Activated CD8-positive, alpha-beta memory T cell treated with anti-CD3 and anti-CD28 coated beads for 1 hour (primary cell): Measurements from ENCODE around the gene DEPDC5.

Experiments used
- DNase-seq, 2 donors: peaks; one replicate each; pipeline ENCODE4 v3.0.0-alpha.2; 2020; ENCODE audit warnings: low read depth in 1 of 2; ENCODE audit errors: extremely low read depth in 1 of 2

Gene DEPDC5

DNA sequence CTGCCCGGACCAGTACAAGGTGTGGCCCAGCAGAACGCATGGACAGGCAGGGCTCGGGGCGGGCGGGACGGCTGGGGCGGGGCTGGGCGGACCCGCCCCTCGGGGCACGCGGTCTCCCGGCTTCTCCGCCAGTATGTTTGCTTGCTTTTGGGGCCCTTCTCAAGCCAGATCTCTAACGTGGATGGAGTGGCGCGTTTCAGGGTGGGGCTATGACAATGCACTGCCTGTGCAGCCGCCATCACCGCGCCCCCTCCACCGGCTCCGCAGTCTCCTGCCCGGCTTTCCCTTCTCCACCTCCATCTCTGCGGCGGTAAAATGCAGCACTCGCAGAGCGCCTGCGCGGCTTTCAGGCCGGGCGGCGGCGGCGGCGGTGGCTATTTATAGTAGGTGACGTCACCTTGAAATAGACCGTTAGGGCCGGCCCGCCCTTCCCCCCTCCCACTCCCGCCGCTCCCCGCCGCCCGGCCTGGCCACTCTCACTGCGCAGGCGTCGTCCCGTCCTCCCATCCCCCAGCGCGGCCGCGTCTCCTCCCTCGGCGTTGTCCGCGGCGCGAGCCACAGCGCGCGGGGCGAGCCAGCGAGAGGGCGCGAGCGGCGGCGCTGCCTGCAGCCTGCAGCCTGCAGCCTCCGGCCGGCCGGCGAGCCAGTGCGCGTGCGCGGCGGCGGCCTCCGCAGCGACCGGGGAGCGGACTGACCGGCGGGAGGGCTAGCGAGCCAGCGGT is 190.3 kb downstream of the DEPDC5 start, which contains the start of gene YWHAH:
Gene YWHAH, plus strand, starts transcription at position 558 of the 722 bp plus-strand sequence. CDS start 199 bp downstream, outside the sequence.
- DNase-seq: peak; percentile 61 to 78

DNA sequence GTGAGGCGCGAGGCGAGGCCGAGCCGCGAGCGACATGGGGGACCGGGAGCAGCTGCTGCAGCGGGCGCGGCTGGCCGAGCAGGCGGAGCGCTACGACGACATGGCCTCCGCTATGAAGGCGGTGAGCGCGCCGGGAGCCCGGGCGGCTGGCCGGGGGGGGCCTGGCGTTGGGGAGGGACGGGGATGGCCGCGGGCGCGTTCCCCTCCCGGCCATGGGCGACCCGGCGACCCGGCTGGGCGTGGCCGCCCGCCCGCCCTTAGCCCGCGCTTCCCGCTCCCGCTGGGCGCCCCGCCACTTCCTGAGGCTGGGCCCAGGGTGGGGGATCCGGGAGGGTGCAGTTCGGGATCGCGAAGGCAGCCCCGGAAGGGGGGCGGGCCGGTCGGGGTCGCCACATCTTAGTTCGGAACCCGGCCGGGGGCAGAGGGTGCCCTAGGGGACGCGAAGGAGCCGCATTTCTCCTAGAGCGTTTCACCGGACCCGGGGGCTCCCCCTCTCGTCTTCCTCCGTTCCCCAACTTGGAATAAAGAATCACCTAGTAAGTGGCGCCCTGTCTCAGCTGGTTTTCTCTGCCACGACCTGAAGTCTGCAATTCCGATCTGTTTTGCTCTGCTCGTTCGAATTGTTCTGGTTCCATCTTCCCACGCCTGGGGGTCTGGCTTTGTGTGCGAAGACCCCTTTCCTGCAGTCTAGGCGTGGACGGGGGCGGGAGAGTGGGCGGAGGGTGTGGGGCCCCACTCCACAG is 191.1 kb downstream of the DEPDC5 start:
- DNase-seq: peak in 1 of 2 donors; percentile 14

DNA sequence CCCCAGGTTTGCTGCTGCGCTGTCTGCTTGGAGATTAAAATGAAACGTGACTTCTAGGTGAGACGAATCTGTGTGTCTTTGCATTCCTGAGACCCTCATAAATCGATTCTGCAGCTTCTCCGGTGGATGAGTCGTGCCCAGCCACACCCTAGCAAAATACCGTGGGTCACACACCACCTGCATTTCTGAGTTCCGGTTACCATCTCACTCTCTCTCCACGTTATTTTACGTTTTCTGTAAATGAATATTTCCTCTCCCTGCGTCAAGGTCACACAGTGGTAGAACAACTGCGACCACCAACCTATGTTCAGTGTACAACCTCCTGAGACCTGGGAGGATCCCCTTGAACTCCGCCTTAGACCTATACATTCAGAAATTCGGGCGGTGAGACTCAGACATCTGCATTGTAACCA is 191.6 kb downstream of the DEPDC5 start:
- DNase-seq: no peak

DNA sequence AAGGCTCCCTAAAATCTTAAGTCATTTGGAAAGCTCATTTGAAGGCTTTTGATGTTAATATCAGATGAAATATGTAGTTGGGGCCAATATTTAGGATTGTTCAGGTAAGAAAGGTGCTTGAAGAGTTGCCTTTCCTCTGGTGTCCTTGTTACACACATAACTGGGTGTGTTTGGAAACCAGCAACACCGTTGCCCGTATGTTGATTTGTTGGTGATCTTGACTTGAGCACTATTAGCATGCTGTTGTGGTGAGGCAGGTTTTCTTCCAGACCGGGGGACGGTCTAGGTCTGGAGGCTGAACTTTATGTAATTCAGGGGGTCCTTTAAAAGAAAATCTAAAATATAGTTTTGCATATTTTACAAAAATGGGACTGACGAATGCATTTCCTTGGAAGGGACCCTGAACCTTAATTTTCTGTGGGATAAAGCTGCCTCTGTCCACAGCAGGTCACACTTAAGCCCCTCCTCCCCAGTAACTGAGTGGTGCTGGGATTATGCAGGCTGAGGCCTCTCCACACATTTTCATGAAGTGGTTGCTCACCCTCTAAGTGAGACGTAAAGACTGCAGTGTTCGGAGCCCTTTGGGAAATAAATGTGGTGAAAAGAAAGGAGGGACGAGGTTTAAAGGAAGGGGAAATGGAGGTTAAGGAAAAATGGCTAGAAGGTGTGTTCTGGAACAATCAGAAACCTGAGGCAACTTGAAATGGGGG is 192.3 kb downstream of the DEPDC5 start:
- no peak for DNase-seq

DNA sequence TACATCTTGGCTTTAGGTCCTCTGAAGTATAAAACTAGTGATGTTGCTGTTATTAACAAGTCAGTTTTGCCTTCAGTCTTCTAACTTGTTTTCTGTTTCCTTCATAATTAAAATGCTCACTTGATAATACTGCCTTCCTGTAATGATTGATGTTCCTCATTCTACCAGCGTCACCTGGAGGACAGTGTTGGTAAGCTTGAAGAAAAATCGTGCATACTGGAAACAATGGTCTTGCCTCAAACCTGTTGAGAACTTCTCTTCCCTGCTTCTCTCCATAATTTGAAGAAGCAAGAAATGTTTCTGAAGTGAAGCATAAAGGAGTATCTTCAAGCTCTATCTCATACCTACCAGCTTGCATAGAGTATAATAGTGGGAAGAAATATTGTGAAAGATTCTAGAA is 193.5 kb downstream of the DEPDC5 start:
- no peak for DNase-seq

DNA sequence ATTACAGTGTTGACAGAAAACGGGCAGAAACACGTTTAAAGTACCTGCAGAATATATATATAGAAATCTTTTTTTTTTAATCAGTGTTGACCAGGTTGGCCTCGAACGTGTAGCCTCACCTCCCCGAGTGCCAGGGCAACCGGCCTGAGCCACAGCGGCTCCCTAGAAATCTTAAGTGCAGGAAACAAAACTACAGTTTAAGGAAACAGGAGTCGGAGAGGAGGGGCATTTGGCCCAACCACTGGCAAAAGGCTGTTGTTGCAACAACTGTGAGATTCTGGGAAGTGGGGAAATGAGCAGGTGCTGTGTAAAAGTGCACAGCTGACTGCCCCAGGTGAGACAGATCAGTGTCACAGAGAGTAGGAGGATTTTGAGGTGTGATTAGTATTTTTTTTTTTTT is 194.2 kb downstream of the DEPDC5 start:
- no peak for DNase-seq

DNA sequence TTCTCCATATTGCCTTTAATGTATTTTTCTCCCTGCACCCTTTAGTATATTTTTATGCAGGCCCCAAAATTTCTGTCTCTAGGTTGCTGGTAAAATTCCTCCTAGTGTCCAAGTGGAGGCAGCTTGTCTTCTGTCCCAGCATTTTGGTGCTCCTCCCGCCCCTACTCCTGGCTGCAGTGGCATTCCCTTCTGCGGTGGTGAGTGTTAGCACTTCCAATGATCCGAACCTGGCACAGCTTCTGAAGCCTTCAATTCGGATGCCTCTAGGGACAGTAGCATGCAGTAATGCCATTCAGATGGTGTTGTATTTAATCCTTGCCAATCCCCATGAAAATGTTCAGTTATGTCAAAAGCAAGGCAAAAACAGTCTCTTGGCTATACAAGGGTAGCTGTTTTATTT is 196.4 kb downstream of the DEPDC5 start:
- DNase-seq: no peak

DNA sequence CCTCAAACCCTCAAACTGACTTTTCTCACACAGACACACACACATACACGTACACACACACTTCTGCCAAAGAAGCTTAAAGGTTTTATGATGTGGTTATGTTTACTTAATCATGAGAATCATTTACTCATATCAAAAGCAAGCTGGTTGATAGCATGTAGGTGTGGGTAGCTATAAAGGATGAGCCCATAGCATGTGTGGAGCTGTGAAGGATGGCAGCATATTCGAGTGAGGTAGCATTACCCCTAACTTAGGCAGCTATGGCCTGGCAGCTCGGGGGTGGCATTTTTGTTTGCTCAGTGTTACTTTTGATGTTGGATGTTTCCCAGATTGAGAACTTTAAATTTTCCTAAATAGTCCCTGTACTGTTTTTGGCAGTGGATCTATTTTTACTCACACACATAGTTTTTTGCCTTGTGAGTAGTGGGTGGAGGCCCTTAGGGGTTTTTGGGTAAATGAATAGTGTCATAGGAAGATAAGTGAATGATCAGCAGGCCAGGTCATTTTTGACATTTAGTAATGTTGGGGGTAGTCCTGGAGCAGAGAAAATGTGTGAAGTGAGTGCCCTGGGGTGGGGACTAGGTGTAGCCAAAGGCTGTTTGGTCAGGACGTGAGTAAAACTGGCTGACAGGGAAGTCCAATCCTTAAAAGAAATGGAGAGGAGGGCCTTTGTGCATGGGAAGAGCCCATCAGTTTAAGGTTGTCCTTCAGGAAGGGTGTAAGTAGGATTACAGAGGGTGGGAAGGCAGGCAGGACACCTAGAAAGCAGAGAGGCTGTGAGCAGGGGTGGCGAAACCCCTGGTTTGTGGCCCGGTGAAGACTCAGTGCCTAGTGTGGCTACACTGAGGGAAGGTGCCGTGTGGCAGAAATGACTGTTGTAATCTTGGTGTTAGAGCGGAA is 197.6 kb downstream of the DEPDC5 start:
- DNase-seq: no peak

DNA sequence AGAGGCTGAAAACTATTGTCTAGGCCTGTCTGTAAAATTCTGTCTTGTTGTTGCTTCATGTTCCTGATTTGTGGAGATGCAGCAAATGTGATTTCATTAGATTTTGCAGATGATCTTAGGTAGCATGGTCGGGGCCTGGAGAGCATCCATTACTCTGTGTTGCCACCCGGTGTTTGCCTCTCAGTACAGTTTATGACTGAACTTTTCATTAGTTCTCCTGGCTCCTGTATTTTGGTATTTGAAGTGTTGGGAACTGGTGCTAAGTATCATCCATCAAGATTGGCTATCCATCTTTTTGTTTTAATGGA is 198.2 kb downstream of the DEPDC5 start:
- no peak for DNase-seq

DNA sequence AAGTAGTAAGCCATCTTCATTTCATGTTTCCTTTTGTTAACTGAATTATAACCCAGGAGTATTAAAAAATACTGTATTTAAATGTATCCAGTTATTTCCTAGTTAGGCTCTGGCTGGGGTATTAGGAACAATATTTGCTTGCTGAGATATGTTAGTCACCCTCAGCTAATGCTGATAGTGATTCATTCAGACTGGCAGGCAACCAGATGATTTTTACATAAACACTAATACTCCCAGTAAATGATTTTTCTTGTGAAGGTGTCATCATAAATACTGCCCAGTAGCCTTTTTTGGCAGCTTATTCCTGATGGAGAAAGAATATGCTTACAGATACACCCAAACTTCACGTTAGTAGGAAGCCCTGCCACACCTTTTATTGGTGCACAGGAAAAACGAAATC is 198.7 kb downstream of the DEPDC5 start:
- DNase-seq: no peak

DNA sequence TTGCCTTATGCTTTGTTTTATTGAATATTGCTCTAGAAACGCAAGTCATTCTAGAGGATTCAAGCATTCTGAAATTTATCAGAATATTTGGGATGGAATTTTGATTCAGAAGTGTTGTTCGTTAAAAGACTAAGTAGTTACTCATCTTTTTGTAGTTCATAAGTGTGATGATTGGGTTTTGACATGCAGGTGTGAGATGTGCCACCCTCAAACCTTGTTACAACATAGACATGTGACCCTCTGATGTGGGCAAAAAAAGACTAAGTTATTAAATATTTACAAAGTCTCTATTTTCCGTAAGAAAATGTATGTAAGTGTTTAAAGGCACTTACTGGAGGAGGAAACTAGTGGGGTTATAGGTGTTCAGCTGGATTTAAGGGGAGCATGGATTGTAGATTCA is 199.4 kb downstream of the DEPDC5 start:
- DNase-seq: no peak

DNA sequence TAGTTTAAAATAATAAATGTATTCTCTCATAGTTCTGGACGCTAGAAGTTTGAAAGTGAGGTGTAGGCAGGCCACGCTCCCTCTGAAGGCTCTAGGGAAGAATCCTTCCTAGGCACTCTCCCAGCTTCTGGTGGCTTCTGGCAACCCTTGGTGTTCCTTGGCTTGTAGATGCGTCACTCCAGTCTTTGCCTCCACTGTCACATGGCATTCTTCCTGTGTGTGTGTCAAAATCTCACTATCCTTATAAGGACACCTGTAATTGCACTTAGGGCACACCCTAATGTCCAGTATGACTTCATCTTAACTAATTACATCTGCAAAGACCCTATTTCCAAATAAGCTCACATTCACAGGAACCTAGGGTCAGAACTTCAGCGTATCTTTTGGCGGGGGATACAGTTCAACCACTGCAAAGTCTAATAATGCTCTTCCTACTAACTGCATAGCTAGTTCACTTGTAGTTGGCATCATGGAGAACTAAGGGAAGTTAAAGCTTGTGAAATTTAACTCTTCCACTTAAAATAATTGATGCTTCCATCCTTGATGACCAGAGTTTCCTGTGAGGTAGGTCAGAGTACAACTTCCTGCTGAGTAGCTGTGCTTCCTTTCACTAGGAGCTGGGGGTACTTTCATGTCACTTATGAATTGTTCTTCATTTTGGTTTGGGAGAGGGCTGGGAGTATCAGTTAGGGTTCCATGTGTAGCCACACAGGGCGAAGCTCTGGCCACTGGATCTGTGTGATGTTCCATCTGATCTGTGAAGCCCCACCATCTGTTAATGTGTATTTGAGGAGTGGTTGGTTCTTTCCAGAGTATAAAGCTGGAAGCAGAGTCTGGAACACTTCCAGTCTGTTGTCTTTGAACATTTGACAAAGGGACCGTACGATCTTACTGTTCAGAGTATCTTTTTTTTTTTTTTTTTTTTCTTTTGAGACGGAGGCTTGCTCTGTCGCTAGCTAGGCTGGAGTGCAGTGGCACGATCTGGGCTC is 201.0 kb downstream of the DEPDC5 start:
- no peak for DNase-seq

DNA sequence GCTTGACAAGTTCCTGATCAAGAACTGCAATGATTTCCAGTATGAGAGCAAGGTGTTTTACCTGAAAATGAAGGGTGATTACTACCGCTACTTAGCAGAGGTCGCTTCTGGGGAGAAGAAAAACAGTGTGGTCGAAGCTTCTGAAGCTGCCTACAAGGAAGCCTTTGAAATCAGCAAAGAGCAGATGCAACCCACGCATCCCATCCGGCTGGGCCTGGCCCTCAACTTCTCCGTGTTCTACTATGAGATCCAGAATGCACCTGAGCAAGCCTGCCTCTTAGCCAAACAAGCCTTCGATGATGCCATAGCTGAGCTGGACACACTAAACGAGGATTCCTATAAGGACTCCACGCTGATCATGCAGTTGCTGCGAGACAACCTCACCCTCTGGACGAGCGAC is 202.5 kb downstream of the DEPDC5 start:
- DNase-seq: no peak
